ENCODE measurements around the gene SH3GL3. TPM values are rescaled to one million over a fixed set of nuclear protein-coding genes. Genes with fewer than 3 reads are reported as not detected.

Gene SH3GL3
- polyA plus RNA-seq, 2 of the 4 experiments (the other 2 are of a cell fraction): 0.19 to 0.21 TPM

DNA sequence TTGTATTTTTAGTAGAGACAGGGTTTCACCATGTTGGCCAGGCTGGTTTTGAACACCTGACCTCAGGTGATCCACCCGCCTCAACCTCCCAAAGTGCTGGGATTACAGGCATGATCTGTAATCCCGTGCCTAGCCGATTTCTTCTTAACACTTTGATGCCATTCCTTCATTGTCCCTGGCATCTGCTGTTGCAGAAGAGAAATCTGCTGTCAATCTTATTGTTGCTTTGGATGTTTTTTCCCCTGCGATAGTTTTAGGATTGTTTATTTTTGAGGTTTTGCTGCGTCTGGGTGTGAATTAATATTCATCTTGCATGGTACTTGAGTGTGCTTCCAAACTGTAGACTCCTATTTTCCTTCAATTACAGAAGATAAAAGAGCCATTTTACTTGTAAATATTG, 107.4 kb downstream of the SH3GL3 start:
- ChIA-PET POLR2A (no interaction called here), CTCF (interaction anchor here (1.7 to 16.0 kb wide), 3 partner anchors 11 to 307 kb away, joined by 5 to 249 read pairs (median 219); no protein-coding TSS in a partner anchor)
- TF ChIP-seq BCL3 (IDR thresholded peaks at IDR 0.05) (no peak), FOSL2 (IDR thresholded peaks at IDR 0.05) (no peak), FOSL2 (CRISPR knock-in tag; IDR thresholded peaks at IDR 0.05) (no peak), CHD2 (IDR thresholded peaks at IDR 0.05; ENCODE audit: low read length, partially characterized antibody) (no peak), NFE2L2 (conservative IDR thresholded peaks at IDR 0.05; ENCODE audit: low read length) (no peak), KDM1A (IDR thresholded peaks at IDR 0.05; ENCODE audit: low read depth) (no peak), SMC3 (IDR thresholded peaks at IDR 0.05) (no peak), ATOH8 (CRISPR knock-in tag; IDR thresholded peaks at IDR 0.05; ENCODE audit: low read depth) (no peak), RFX5 (IDR thresholded peaks at IDR 0.05) (no peak), MAFK (IDR thresholded peaks at IDR 0.05; ENCODE audit: partially characterized antibody) (no peak), RARB (CRISPR knock-in tag; IDR thresholded peaks at IDR 0.05) (no peak), KDM5A (IDR thresholded peaks at IDR 0.05) (no peak)
- Histone ChIP-seq H3K4me1 (no peaks in the 10 kb centered on the region), H3K4me3 (no peak overlapping the region), H3K4me2 (no peak overlapping the region), H3K9me3 (no peaks in the 10 kb centered on the region), H3K27ac (no peak overlapping the region)
- FAIRE-seq (no peak), DNase-seq (ENCODE audit: low read depth in 1 of 2, low spot score in 1 of 2) (no peak), ATAC-seq (no peak)
- 29% methylated on average over 5 of the region's 5 CpGs for WGBS (ENCODE audit: missing lambda C conversion rate)

DNA sequence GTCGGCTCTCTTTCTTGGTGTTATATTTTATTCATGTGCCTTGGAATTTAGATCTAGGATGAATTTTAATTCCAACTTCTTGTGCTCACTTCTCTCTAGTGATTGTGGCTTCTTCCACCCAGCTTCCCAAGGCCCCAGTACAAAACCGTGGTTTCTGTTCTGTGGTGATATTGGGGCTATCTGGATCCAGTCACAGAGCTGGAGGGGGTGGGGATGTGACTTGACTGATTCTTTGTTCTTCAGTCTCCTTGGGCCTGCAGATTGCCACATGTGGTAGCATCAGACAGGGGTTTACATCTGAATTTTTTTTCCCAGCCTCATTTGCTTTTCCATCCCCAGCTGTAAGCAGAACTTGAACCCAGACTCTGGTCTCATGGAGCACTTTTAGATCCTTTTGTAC, 108.2 kb downstream of the SH3GL3 start:
- ATAC-seq (no peak), FAIRE-seq (no peak), DNase-seq (ENCODE audit: low read depth in 1 of 2, low spot score in 1 of 2) (no peak)
- H3K4me2 ChIP-seq: no peak overlapping the region
- CTCF ChIA-PET: interaction anchor here (0.6 to 16.0 kb wide), 6 partner anchors 10 to 375 kb away, joined by 3 to 249 read pairs (median 4); partner anchors contain the start of gene SH3GL3
- WGBS (ENCODE audit: missing lambda C conversion rate): 48% methylated on average over 2 of the region's 2 CpGs
- H3K27ac ChIP-seq: no peak overlapping the region
- TF ChIP-seq KDM1A (IDR thresholded peaks at IDR 0.05; ENCODE audit: low read depth): no peak
- TF ChIP-seq FOSB (CRISPR knock-in tag; IDR thresholded peaks at IDR 0.05): no peak
- TF ChIP-seq EHF (CRISPR knock-in tag; IDR thresholded peaks at IDR 0.05): no peak
- TF ChIP-seq EHMT2 (IDR thresholded peaks at IDR 0.05; ENCODE audit: low read depth): no peak
- TF ChIP-seq RNF2 (IDR thresholded peaks at IDR 0.05; ENCODE audit: borderline replicate concordance, low read depth): no peak
- no peak for TF ChIP-seq HOXB5 (CRISPR knock-in tag; IDR thresholded peaks at IDR 0.05)
- TF ChIP-seq ZC3H11A (IDR thresholded peaks at IDR 0.05): no peak
- no peak for TF ChIP-seq NFE2L2 (conservative IDR thresholded peaks at IDR 0.05; ENCODE audit: low read length)
- TF ChIP-seq, protein P1, sequence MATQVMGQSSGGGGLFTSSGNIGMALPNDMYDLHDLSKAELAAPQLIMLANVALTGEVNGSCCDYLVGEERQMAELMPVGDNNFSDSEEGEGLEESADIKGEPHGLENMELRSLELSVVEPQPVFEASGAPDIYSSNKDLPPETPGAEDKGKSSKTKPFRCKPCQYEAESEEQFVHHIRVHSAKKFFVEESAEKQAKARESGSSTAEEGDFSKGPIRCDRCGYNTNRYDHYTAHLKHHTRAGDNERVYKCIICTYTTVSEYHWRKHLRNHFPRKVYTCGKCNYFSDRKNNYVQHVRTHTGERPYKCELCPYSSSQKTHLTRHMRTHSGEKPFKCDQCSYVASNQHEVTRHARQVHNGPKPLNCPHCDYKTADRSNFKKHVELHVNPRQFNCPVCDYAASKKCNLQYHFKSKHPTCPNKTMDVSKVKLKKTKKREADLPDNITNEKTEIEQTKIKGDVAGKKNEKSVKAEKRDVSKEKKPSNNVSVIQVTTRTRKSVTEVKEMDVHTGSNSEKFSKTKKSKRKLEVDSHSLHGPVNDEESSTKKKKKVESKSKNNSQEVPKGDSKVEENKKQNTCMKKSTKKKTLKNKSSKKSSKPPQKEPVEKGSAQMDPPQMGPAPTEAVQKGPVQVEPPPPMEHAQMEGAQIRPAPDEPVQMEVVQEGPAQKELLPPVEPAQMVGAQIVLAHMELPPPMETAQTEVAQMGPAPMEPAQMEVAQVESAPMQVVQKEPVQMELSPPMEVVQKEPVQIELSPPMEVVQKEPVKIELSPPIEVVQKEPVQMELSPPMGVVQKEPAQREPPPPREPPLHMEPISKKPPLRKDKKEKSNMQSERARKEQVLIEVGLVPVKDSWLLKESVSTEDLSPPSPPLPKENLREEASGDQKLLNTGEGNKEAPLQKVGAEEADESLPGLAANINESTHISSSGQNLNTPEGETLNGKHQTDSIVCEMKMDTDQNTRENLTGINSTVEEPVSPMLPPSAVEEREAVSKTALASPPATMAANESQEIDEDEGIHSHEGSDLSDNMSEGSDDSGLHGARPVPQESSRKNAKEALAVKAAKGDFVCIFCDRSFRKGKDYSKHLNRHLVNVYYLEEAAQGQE (IDR thresholded peaks at IDR 0.05): no peak
- no peak for TF ChIP-seq NPAS2 (CRISPR knock-in tag; IDR thresholded peaks at IDR 0.05; ENCODE audit: borderline replicate concordance)
- TF ChIP-seq ZSCAN20 (CRISPR knock-in tag; IDR thresholded peaks at IDR 0.05): no peak
- TF ChIP-seq ATOH8 (CRISPR knock-in tag; IDR thresholded peaks at IDR 0.05; ENCODE audit: low read depth): no peak
- no peak overlapping the region for H3K4me3 ChIP-seq
- H3K9me3 ChIP-seq: no peaks in the 10 kb centered on the region
- H3K4me1 ChIP-seq: no peaks in the 10 kb centered on the region
- POLR2A ChIA-PET: no interaction called here
